K562 (cell line): ENCODE data around the gene FOXJ2. TPM values are rescaled to one million over a fixed set of nuclear protein-coding genes. Genes with fewer than 3 reads are reported as not detected.
A peak's percentile ranks its signal among the peaks of the same experiment; 100 is the strongest.

Experiments
- ASH1L ChIP-seq: fragments of 450-650 bp; IDR thresholded peaks from 2 replicates; pipeline ENCODE4 v1.6.1; 2018; ENCODE audit warnings: borderline replicate concordance, mild to moderate bottlenecking, low read depth; ENCODE audit not compliant: partially characterized antibody
- CAMTA2 ChIP-seq: fragments of 250-450 bp; sonication (Bioruptor Pico); conservative IDR thresholded peaks from 2 replicates; pipeline ENCODE4 v1.5.1; 2022
- CBX1 ChIP-seq: sonication (generic); IDR thresholded peaks from 2 replicates; pipeline ENCODE4 v1.6.1; 2016; ENCODE audit warnings: antibody characterized with exemption, low read depth, mild to moderate bottlenecking
- CCNT2 ChIP-seq: IDR thresholded peaks from 2 replicates; pipeline ENCODE4 v1.6.1; 2011; ENCODE audit warnings: borderline replicate concordance, low read depth, mild to moderate bottlenecking, moderate library complexity, mixed read lengths, low read length; ENCODE audit not compliant: insufficient read length; ENCODE audit errors: extremely low read depth
- EZH2 ChIP-seq: IDR thresholded peaks from 2 replicates; pipeline ENCODE4 v1.6.1; 2012; ENCODE audit warnings: low read depth, mild to moderate bottlenecking, inconsistent platforms, low read length, borderline replicate concordance
- MED1 ChIP-seq: sonication (generic); formaldehyde crosslinking; IDR thresholded peaks from 2 replicates; pipeline ENCODE4 v1.8.1; 2023; ENCODE audit warnings: missing genetic modification reagents, borderline replicate concordance
- TCF7 ChIP-seq: sonication (generic); IDR thresholded peaks from 2 replicates; pipeline ENCODE4 v1.6.1; 2016; ENCODE audit warnings: antibody characterized with exemption, borderline replicate concordance
- U2AF2 ChIP-seq: fragments of 200-400 bp; formaldehyde crosslinking; optimal IDR thresholded peaks from 2 replicates; pipeline ENCODE3; 2017; ENCODE audit warnings: low read depth, mild to moderate bottlenecking, low read length
- ZBTB9 ChIP-seq: fragments of 450-650 bp; formaldehyde crosslinking; IDR thresholded peaks from 2 replicates; pipeline ENCODE4 v1.4.0; 2020; ENCODE audit warnings: mild to moderate bottlenecking, moderate library complexity
- ZNF518B ChIP-seq: fragments of 250-450 bp; sonication (Bioruptor Pico); IDR thresholded peaks from 2 replicates; pipeline ENCODE4 v1.5.0; 2021; ENCODE audit warnings: mild to moderate bottlenecking, moderate library complexity
- ZNF639 ChIP-seq, 2 experiments: fragments of 200-800 bp in 1 of 2; sonication (Bioruptor generic) in 1 of 2; sonication (generic) in 1 of 2; formaldehyde crosslinking in 1 of 2; IDR thresholded peaks in 1 of 2; conservative IDR thresholded peaks in 1 of 2; 2 replicates each; pipeline versions ENCODE4 v1.5.0 to v1.6.1; 2016 to 2020; ENCODE audit warnings: missing compliant biosample characterization in 1 of 2, missing genetic modification characterization in 1 of 2, missing genetic modification reagents in 1 of 2
- polyA plus RNA-seq, 8 experiments: library from polyadenylated mRNA; depleted of rRNA in 4 of 8; stranded (reverse) in 5 of 8; unstranded in 3 of 8; fragments of >200 nt; fragmentation: Nextera tagmentation in 2 of 8; fragmentation: Illumina TruSeq in 1 of 8; extraction: Ambion mirVana in 2 of 8; extraction: Trizol in 1 of 8; gene quantifications; 2 replicates each; pipeline versions ENCODE4 v1.2.1 to v1.2.3, GENCODE V29; 2011 to 2014; ENCODE audit warnings: inconsistent platforms in 1 of 8, missing spikeins in 1 of 8
- total RNA-seq, 7 experiments: library from RNA; depleted of rRNA in 6 of 7; stranded (reverse); fragments of >200 nt in 6 of 7; fragmentation: Illumina TruSeq in 2 of 7; extraction: Trizol in 2 of 7; gene quantifications; 2 replicates each; pipeline versions ENCODE4 v1.2.1 to v1.2.3, GENCODE V29; 2011 to 2021; ENCODE audit warnings: low replicate concordance in 1 of 7
- TF ChIP-seq, protein P1 (sequence below): fragments of 250-450 bp; sonication (Bioruptor Pico); IDR thresholded peaks from 2 replicates; pipeline ENCODE4 v1.5.0; 2020; ENCODE audit warnings: mild to moderate bottlenecking, borderline replicate concordance
- TF ChIP-seq, protein P2 (sequence below): sonication (generic); formaldehyde crosslinking; IDR thresholded peaks from 2 replicates; pipeline ENCODE4 v1.8.0; 2022; ENCODE audit warnings: mild to moderate bottlenecking, missing genetic modification reagents, borderline replicate concordance
- TF ChIP-seq, protein P3 (sequence below), 2 experiments: fragments of 450-650 bp in 1 of 2; sonication (generic) in 1 of 2; formaldehyde crosslinking; conservative IDR thresholded peaks; 2 replicates each; pipeline versions ENCODE4 v1.4.0 to v1.8.1; 2020 to 2022; ENCODE audit warnings: mild to moderate bottlenecking in 1 of 2, missing genetic modification reagents in 1 of 2

Gene FOXJ2
- total and polyA plus RNA-seq, 9 of the 15 experiments (the other 6 are each of a cell fraction or from before 2014, with no cell fraction given), result 1.0 to 7.5 (median 2.4) TPM

- TF ChIP-seq ZBTB9 (CRISPR knock-in tag) (no peak), ASH1L (no peak), ZNF518B (CRISPR knock-in tag) (no peak), CAMTA2 (CRISPR knock-in tag) (no peak), CCNT2 (no peak), U2AF2 (no peak), MED1 (CRISPR knock-in tag) (no peak), TCF7 (peak; percentile 76; the same call in 1 of the 2 replicates), CBX1 (no peak), EZH2 (no peak), ZNF639 (CRISPR knock-in tag; conservative IDR thresholded peaks at IDR 0.05 in 1 of 2, IDR thresholded peaks at IDR 0.05 in 1 of 2) (no peak)
- TF ChIP-seq, protein P1, sequence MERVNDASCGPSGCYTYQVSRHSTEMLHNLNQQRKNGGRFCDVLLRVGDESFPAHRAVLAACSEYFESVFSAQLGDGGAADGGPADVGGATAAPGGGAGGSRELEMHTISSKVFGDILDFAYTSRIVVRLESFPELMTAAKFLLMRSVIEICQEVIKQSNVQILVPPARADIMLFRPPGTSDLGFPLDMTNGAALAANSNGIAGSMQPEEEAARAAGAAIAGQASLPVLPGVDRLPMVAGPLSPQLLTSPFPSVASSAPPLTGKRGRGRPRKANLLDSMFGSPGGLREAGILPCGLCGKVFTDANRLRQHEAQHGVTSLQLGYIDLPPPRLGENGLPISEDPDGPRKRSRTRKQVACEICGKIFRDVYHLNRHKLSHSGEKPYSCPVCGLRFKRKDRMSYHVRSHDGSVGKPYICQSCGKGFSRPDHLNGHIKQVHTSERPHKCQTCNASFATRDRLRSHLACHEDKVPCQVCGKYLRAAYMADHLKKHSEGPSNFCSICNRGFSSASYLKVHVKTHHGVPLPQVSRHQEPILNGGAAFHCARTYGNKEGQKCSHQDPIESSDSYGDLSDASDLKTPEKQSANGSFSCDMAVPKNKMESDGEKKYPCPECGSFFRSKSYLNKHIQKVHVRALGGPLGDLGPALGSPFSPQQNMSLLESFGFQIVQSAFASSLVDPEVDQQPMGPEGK (CRISPR knock-in tag), result no peak
- TF ChIP-seq, protein P2, sequence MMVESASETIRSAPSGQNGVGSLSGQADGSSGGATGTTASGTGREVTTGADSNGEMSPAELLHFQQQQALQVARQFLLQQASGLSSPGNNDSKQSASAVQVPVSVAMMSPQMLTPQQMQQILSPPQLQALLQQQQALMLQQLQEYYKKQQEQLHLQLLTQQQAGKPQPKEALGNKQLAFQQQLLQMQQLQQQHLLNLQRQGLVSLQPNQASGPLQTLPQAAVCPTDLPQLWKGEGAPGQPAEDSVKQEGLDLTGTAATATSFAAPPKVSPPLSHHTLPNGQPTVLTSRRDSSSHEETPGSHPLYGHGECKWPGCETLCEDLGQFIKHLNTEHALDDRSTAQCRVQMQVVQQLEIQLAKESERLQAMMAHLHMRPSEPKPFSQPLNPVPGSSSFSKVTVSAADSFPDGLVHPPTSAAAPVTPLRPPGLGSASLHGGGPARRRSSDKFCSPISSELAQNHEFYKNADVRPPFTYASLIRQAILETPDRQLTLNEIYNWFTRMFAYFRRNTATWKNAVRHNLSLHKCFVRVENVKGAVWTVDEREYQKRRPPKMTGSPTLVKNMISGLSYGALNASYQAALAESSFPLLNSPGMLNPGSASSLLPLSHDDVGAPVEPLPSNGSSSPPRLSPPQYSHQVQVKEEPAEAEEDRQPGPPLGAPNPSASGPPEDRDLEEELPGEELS (CRISPR knock-in tag), result no peak
- TF ChIP-seq, protein P3, sequence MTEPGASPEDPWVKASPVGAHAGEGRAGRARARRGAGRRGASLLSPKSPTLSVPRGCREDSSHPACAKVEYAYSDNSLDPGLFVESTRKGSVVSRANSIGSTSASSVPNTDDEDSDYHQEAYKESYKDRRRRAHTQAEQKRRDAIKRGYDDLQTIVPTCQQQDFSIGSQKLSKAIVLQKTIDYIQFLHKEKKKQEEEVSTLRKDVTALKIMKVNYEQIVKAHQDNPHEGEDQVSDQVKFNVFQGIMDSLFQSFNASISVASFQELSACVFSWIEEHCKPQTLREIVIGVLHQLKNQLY (CRISPR knock-in tag; conservative IDR thresholded peaks at IDR 0.05), result no peak
Measured at GRCh38 chr12:8037046-8037663, 4.6 kb downstream of the FOXJ2 start (continued).
